Tongue (tissue), 2 donors: ENCODE measurements around the gene STON2. TPM values are rescaled to one million over a fixed set of nuclear protein-coding genes. Genes with fewer than 3 reads are reported as not detected.
A peak's percentile ranks its signal among the peaks of the same experiment; 100 is the strongest.
"Not testable (repeated sequence)": the region's sequence is repeated elsewhere in the genome, so short reads cannot be mapped to it uniquely, and the experiment has no call there.

Source experiments
- DNase-seq: peaks from one replicate; pipeline ENCODE4 v3.0.0-alpha.2; 2015
- total RNA-seq: library from RNA; depleted of rRNA; stranded (reverse); fragments of >200 nt; gene quantifications from one replicate; pipeline ENCODE4 v1.2.3, GENCODE V29; 2014

Gene STON2
- total RNA-seq, 1 donor from 2014 or later: 91.2 TPM

DNA sequence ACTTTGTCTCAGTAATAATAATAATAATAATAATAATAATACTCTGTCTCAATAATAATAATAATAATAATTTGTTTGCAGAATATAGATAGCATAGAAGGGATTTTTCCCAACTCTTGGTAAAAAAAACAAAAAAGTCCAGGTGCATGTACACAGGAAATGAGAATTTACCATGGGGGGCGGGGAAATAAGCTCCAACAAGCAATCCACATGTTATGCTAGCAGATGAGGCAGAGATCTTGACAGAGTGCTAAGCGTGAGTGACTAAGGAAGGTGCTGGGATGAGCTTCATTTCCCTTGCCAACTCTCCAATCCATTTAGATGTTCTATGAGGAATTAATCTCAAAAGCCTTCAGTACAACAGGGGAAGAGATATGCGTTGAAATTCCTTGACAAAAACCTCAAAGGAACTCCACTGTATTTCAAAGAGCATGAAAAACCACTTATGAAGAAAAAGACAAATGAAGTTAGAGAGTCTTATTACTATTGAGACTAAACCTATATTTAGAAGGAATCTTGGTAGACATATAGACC, 134.4 kb downstream of the STON2 start:
- DNase-seq: no peak

DNA sequence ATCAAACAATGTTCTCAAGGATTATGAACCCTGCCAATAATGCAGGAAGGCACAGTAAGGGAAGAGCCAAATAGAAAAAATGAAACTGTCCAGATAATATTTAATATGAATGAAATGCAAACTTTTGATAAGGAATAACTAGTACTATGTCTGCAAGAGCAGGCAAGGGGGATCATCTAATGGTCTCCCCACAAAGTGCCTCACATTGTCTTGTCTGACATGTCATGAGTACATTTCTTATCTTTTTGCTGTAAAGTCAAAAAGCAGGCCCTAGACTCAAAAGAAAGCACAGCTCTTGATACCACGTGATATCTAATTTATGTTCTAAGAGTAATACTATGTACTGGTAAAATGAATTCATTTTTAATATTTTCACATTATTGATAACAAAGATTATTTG, 135.5 kb downstream of the STON2 start:
- DNase-seq: no peak

DNA sequence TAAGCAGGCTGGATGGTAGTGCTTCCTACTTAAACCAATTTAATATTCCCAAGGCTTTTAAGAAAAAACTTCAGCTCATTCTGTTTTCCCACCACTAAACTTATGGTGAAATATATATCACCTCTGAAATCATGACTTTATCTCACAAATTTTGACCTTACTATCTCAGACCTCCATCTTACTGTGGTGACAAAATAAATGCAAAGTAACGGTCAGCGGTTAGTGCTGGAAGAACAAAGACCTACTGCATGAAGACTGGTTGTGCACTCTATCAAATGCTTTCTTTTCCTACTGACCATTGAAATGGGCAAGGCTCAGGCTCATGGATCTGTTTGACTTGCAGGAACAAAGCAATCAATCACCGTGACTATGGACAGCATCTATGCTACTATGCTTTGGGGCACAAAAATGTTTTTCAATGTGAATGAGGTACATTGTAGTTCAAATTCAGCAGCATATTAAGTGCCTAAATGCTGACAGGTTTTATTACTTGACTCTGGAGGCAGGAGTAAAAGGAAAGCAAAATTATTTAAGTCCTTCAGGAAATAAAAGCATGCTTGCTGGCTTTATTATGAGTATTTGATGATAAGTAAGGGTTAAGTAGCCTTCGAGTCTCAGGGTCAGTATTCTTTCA, 136.2 kb downstream of the STON2 start:
- no peak for DNase-seq

DNA sequence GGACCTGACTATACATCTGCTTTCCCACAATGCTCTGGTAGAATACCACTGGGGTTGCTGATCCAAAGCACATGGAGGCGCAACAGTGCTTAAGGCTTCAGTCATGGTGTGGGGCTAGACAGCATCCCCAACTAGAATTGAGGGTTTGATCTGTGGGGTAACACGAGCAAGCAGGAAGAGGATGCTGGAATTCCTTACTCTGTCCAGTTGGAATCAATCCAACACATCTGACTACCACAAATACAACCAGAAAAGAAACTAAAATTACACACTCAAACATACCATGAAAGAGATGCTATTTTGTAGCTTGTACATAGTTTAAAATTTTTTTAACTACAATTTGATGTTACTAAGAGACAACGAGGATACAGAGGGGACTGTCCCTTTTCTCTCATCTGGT, 138.9 kb downstream of the STON2 start:
- DNase-seq: peak; percentile 44

DNA sequence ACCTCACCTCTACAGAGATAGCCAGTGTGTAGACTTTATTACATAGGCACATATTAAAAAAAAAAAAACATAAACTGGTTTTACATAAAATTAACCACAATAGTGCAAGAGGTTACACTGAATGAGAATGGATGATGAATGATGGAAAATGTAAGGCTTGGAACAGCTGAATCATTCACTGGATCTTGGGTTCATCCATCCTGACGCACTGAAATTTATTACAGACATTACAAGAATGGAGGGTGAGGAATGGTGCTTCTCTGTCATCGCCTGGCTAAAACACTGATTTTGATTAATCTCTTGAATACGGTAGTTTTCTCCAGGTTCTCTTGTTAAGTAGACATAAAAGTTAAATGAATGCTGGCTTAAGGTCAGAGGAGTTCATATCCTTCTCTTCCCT, 139.4 kb downstream of the STON2 start:
- DNase-seq: no peak

DNA sequence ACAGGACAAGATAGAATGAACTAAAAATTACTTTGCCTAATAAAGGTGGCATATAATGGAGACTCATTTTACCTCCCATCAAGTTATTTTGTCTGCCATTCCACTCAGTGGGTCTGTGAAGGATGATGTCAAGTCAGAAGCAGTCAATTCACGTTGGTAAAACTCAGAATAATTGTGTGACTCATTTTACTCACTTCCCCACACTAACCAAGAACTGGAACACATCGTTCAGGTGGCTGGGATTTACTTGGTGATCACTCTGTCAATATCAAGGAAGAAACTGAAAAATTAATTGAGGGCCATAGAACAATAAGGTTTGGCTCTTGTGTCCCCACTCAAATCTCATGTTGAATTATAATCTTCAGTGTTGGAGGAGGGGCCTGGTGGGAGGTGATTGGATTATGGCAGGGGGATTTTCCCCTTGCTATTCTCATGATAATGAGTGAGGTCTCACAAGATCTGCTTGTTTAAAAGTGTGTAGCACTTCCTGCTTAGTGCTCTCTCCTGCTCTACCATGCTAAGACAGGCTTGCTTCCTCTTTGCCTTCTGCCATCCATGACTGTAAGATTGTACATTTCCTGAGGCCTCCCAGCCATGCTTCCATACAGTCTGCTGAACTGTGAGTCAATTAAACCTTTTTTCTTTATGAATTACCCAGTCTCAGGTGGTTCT, 143.7 kb downstream of the STON2 start:
- DNase-seq: no peak

DNA sequence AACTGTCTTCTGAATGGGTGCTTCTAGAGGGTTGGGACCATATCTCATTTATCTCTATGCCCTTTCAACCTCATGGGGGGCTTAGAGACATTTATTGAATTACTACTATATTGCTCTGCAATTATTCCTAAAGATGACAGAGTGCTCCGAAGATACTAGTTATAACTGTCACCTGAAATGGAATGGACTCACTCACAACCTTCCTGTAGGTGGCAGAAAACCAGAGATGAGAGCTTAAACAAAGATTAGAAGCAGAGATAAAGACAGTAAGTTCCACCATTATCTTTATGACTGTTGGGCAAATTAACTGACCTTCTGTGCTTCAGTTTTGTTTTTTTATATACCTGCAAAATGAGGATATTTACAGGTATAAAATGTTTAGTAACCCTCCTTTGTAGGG, 147.8 kb downstream of the STON2 start:
- no peak for DNase-seq

DNA sequence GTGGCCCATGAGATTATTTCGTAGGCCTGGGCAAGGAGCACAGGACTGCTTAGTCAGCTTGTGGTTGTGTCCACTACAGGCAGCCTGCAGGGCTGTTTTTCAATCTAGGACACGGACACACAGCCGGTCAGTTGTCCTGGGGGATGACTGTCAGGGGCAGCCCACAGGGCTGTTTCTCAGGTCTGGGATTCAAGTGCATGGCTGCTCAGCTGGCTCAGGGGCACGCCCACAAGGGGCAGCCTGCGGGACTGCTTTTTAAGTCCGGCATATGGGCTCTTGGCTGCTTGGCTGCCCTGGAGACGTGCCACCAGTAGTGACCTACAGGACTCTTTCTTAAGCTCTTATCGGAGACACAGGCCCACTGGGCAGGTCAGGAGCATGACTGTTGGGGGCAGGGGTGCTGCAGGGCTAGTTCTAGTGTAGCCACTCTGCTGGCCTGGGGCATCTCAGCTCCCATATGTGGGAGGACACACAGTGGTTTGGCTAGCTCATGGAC, 152.8 kb downstream of the STON2 start:
- no peak for DNase-seq

DNA sequence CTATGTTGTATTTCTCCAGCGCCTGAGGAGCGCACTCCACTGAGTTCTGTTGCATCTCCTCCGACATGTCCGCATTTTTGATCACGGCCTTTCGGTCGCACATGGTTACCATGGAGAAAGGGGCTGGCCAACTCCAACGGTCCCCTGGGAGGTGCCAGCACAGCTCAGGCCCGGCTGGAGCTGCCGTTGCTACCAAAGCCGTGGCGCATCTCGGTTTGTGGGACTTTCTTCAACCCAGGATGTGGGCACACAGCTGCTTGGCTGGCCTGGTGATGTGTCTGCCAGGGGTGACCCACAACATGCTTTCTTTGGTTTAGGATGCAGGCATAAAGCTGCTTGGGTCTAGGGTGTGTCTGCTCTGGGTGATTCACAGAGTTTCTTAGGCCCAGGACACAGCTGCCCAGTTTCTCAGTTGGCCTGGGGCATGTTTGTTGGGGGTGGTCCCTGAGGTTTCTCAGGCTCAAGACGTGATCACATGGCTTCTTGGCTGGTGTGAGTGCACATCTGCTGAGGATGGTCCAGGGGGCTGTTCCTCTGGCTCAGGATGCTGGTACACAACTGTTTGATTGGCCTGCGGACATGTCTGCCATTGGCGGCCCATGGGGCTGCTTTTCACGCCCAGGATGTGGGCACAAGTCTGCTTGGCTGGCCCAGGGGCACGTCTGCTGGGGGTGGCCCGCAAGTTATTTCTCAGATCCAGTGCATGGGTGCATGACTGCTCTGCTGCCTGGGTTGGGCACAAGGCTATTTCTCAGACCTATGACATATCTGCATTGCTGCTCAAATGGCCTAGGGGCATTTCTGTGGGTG, 153.5 kb downstream of the STON2 start:
- peak; percentile 50 for DNase-seq

DNA sequence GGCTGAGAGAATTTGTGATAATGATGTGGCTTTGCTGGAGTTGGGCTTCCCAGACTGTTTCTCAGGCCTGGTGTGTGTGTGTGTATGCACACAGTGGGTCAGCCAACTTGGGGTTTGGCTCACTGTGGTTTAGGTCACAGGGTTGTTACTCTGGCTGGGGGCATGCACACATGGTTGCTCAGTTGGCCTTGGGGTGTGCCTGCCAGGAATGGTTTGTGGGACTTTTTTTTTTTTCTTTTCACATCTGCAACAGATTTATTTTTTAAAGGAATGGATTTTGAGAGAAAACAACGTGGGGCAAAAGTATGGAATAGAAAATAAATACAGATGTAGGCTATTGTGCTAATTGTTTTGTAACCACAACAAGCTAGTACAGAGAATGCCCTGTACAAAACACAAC, 154.4 kb downstream of the STON2 start:
- peak; percentile 22 for DNase-seq

DNA sequence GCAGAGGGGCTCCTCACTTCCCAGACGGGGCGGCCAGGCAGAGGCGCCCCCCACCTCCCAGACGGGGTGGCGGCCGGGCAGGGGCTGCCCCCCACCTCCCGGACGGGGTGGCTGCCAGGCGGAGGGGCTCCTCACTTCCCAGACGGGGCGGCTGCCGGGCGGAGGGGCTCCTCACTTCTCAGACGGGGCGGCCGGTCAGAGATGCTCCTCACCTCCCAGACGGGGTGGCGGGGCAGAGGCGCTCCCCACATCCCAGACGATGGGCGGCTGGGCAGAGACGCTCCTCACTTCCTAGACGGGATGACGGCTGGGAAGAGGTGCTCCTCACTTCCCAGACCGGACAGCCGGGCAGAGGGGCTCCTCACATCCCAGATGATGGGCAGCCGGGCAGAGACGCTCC, 155.7 kb downstream of the STON2 start:
- not testable (repeated sequence) for DNase-seq

DNA sequence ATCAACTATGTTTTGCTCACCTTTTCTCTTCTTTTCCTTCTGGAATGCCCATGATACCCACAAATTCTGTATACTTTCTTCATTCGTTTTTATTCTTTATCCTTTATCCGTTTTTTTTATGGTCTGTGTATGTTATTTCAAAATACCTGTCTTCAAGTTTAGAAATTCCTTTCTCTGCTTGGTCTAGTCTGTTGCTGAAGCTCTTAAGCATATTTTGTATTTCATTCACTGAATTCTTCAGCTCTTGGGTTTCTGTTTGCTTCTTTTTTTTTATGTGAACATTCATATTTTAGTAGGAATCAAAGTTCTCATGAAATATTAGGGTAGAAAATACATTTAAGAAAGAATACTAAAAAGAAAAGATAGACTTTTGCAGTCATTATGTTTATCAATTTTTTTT, 156.6 kb downstream of the STON2 start:
- no peak for DNase-seq

DNA sequence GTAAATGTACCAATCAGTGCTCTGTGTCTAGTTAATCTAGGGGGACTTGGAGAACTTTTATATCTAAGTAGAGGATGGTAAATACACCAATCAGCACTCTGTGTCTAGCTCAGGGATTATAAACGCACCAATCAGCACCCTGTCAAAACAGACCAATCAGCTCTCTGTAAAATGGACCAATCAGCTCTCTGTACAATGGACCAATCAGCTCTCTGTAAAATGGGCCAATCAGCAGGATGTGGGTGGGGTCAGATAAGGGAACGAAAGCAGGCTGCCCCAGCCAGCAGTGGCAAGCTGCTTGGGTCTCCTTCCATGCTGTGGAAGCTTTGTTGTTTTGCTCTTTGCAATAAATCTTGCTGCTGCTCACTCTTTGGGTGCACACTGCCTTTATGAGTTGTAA, 163.3 kb downstream of the STON2 start:
- not testable (repeated sequence) for DNase-seq

DNA sequence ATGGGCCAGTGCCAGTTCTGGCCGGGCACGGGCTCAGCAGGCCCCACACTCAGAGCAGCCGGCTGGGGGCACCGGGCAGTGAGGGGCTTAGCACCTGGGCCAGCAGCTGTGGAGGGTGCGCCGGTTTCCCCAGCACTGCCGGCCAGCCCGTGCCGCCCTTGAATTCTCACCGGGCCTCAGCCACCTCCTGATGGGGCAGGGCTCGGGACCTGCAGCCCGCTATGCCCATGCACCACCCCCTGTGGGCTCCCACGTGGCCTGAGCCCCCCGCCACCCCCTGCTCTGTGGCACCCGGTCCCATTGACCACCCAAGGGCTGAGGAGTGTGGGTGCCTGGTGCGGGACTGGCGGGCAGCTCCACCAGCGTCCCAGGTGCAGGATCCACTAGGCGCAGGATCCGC, 164.0 kb downstream of the STON2 start:
- no peak for DNase-seq

DNA sequence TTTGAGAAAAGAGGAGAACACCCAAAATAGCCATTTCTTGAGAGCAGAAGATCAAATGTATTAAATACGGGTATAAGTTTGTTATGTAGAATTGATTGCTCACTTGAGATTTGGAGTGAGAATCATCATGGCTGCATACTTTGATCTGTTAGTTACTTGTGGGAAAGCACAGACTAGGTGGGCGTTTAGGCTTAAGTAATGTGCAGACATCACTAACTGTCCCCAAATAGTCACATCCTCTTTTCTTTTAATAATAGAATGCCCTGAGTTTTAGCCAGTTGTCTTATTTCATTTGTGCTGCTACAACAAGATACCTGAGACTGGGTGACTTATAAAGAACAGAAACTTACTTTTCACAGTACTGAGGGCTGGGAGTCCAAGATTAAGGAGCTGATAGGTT, 165.0 kb downstream of the STON2 start:
- no peak for DNase-seq

DNA sequence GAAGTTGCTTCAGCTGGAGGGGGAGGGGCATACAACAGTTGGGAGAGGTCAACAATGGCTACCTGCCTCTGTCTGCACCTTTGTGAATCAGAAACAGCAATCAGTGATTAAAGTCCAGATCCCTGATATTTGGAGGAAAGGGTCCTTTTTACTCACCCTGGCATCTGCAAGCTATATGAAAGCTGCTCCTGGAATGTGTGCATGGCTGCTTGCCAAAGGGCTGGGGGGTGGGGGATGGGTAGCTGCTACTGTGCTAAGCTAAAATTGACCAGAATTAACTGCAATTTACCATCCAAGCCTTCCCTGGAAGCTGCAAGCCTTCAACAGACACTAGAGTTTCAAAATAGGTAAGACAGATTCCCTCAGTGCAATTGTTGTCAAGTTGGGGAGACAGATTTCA, 165.8 kb downstream of the STON2 start:
- peak; percentile 57 for DNase-seq

DNA sequence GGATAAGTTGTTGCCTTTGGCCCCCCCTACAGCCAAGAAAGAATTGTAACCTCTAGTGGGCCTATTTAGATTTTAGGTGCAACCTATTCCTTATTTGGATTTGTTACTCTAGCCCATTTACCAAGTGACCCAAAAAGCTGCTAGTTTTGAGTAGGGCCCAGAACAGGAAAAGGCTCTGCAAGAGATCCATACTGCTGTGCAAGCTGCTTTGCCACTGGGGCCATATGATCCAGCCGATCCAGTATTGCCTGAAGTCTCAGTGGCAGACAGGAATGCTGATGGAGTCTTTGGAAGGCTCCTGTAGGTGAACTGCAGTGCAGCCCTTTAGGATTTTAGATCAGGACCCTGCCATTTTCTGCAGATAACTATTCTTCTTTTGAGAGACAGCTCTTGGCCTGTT, 166.5 kb downstream of the STON2 start:
- no peak for DNase-seq

DNA sequence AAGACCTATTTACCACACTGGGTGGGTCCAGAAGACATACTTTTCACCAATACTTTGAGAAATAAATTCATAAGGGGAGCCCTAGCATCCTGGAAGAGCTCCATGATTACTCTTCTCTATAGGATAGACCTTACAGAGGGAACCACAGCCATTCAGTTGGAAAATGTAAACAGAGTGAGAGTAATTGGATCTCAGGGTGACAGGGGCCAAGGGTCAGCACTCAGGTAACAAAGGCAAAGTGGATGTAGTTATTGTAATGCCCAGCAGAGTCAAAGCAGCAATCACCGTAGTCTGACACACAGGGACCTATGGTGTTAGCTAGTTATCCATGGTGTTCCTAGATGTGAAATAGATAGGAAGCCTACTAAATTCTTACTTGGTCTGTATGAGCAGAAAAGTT, 168.6 kb downstream of the STON2 start:
- DNase-seq: no peak

DNA sequence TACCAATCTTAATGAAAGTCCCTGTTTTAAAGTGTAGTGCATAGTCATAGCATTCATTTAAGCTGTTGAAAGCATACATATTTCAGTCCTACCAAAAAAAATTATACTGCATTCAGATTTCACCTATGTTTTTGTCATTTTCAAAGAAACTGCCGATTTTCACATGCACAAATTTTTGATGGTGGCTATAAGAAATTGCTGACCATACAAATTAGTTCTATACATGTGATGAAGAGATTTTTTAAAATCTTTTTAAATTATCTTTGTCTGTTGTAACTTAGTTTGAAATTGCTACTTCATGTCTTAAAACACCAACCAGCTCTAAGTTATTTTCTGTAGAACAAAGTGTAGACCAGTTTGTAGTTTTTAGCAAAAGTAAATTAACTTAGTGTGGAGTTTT, 175.9 kb downstream of the STON2 start:
- no peak for DNase-seq

DNA sequence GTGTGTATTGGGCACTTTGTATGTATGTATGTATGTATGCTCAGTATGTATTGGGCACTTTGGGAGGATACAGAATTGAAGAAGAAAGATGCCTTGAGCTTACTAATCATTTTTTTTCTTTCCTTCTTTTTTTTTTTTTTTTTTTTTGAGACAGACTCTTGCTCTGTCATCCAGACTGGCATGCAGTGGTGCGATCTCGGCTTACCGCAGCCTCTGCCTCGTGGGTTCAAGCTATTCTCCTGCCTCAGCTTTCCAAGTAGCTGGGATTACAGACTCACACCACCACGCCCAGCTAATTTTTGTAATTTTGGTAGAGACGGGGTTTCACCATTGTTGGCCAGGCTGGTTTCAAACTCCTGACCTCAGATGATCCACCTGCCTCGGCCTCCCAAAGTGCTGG, 176.3 kb downstream of the STON2 start:
- DNase-seq: not testable (repeated sequence)

DNA sequence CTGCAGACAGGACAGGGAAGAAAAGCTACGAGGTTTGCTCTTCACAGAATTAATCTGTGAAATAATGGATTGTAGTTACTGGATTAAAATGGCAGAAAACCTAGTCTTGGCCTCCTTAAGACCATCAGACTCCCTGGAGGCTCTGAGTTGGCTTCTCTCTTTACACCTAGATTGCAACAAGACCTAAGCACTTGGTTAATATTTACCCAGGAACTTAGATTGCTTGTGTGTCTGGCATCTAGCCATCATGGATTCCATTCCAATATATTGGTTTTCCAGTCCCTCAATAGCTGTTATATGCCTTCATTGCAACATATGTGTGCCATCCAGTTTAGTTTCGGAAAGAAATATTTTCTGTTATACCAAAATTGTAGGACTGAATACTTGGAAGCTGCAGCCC, 177.4 kb downstream of the STON2 start:
- no peak for DNase-seq

DNA sequence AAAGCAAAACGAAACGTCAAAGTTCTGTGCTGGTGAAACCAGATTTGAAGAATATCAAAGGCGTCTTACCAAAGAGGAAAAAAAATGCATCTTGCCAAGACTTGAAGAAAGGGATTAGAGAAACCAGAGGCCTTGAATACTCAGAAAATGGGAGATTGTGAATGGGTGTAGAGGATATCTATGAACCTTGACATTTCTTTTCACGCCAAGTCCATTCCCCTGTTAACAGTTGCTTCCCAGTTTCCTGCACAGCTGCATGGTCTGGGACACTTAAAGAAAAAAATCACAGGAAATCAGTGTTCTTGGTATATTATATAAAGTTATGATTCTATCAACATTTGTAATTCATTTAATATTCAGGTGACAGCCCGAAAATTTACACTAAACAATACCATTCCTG, 178.0 kb downstream of the STON2 start:
- peak; percentile 21 for DNase-seq

DNA sequence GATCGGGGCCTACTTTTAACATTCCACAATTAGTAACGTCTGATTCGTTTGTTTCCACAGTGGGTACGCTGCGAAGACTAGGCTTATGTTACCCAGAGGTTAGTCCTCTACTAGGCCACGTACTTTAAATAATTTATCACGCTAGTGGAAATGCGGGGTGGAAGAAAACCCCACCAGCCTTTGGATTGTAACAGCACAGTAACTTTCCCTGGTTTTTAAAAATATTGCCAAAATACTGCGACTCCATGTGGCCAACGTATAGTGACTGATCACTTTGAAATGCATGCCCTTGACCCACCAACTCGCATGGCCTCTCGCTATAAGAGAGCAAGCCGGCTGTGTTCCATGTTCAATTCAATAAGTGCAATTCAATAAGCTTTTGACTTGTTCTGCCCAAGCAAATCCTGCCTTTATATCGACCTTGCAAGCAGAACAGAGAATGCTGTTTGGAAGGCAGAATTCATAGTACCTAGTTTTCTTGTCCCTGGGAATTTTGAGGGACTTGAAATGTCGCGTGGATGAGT, 178.5 kb downstream of the STON2 start:
- no peak for DNase-seq
